GM12864 (cell line): ENCODE data around the gene SBNO2.
"Not testable (repeated sequence)": the region's sequence is repeated elsewhere in the genome, so short reads cannot be mapped to it uniquely, and the experiment has no call there.

Experiments
- DNase-seq: peaks from one replicate; pipeline ENCODE4 v3.0.0-alpha.2; 2011; ENCODE audit warnings: low read depth
- H3K4me3 ChIP-seq: 2 replicates; pipeline ENCODE4 v1.5.1; 2011; ENCODE audit warnings: mild to moderate bottlenecking, low read depth, low read length, control low read depth
- CTCF ChIP-seq: IDR thresholded peaks from 2 replicates; pipeline ENCODE4 v1.5.1; 2011; ENCODE audit warnings: low read depth, mild to moderate bottlenecking, moderate library complexity, low read length, control low read depth, inconsistent platforms; ENCODE audit errors: missing control alignments

The SBNO2 gene

GRCh38 chr19:1206150-1206863, 32.2 kb upstream of the SBNO2 start:
- H3K4me3 ChIP-seq = peak overlapping the region; percentile 82
- DNase-seq = no peak
- TF ChIP-seq CTCF = no peak

- no peak for TF ChIP-seq CTCF
- DNase-seq = peak; percentile 80
- H3K4me3 ChIP-seq = peak within 1 kb of the TSS; percentile 82
These were observed 31.3 kb upstream of the SBNO2 start, which contains the start of gene STK11 for GRCh38 chr19:1205114-1206099. STK11 (plus strand) TSS chr19:1205778; CDS start chr19:1206914, 1,136 bp downstream.

GRCh38 chr19:1200614-1201013, 26.5 kb upstream of the SBNO2 start:
- not testable (repeated sequence) for H3K4me3 ChIP-seq

GRCh38 chr19:1199531-1199930, 25.5 kb upstream of the SBNO2 start:
- DNase-seq = no peak

More at GRCh38 chr19:1200614-1201013, 26.5 kb upstream of the SBNO2 start:
- not testable (repeated sequence) for DNase-seq

DNA sequence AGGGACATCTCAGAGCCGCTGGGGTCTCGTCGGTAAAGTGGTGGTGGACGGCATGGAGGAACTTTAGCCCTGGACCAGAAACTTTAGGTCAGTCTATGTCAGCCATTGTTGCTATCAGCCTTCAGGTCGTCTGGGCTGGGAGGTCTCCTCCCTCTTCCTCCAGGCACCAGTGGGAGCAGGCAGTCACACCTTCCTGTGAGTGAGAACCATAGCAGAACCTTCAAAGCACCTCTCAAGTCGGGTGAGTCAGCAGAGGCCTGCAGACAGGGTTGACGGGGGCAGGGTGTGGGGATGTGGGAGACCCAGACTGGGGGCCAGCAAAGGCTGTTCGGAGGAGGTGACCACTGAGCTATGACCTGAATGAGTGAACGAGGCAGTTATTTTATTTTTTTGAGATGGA, 15.4 kb upstream of the SBNO2 start:
- no peak for DNase-seq
- no peak for TF ChIP-seq CTCF
- H3K4me3 ChIP-seq = no peak overlapping the region

More at GRCh38 chr19:1199531-1199930, 25.5 kb upstream of the SBNO2 start:
- no peak for TF ChIP-seq CTCF
- H3K4me3 ChIP-seq = no peak overlapping the region

- TF ChIP-seq CTCF = no peak
- DNase-seq = no peak
- no peak overlapping the region for H3K4me3 ChIP-seq
These were observed 9.6 kb upstream of the SBNO2 start for GRCh38 chr19:1183543-1184172.

- no peak overlapping the region for H3K4me3 ChIP-seq
- TF ChIP-seq CTCF = no peak
- DNase-seq = no peak
These were observed 8.7 kb upstream of the SBNO2 start for GRCh38 chr19:1182727-1183126.
